K562 (cell line): ENCODE results near the gene KLHL24. TPM values are rescaled to one million over a fixed set of nuclear protein-coding genes. Genes with fewer than 3 reads are reported as not detected.

Experiments used
- ATAC-seq: fragments of 200-7000 bp; cut with Tn5 transposase; 3 replicates; pipeline ENCODE4 v1.9.1; 2020; ENCODE audit warnings: moderate library complexity
- BruUV-seq: library from RNA; stranded (reverse); fragments of 400-500 nt; replicated peaks from 2 replicates; lab custom pipeline; 2021; lab: Mats Ljungman, UMichigan
- CTCF ChIA-PET: fragments of 300-600 bp; formaldehyde crosslinking; extraction: SDS; loops from one replicate; lab custom pipeline; 2021; ENCODE audit warnings: low intra/inter-chr PET ratio; lab: Yijun Ruan, JAX
- POLR2A ChIA-PET: fragments of 300-600, 350-650 bp; sonication (Branson Sonifier 250); formaldehyde crosslinking; extraction: SDS; loops from one replicate; lab custom pipeline; 2021; ENCODE audit warnings: antibody characterized with exemption, inconsistent platforms; lab: Yijun Ruan, JAX
- DNase-seq, 4 experiments: peaks; one replicate each; pipeline versions ENCODE4 v3.0.0 to v3.0.0-alpha.2; 2011 to 2018; ENCODE audit warnings: low spot score in 3 of 4, mixed read lengths in 3 of 4; ENCODE audit errors: extremely low read depth in 1 of 4
- FAIRE-seq: peaks from 2 replicates; lab custom pipeline; 2011; peaks lifted over from hg19 to GRCh38; lab: Jason Lieb, UNC
- H2AFZ ChIP-seq: 2 replicates; pipeline ENCODE4 v1.6.0; 2011; ENCODE audit warnings: low read depth, low read length, control low read depth, inconsistent platforms
- H3K27ac ChIP-seq: fragments of 200-600 bp; 3 replicates; pipeline ENCODE4 v1.8.0; 2011; ENCODE audit warnings: low read depth, mild to moderate bottlenecking, control low read depth, inconsistent platforms, low read length, moderate library complexity, mixed read lengths; ENCODE audit errors: extremely low read depth
- H3K27me3 ChIP-seq, 2 experiments: fragments of 300-600 bp in 1 of 2; 2 replicates in 1 of 2; 3 replicates in 1 of 2; pipeline versions ENCODE4 v1.6.0 to v1.8.0; 2011; ENCODE audit warnings: inconsistent platforms in 2 of 2, low read length in 2 of 2, mild to moderate bottlenecking in 1 of 2, mixed read lengths in 1 of 2, moderate library complexity in 1 of 2; ENCODE audit not compliant: control insufficient read depth in 2 of 2, insufficient read depth in 2 of 2
- H3K36me3 ChIP-seq: fragments of 300-600 bp; 3 replicates; pipeline ENCODE4 v1.8.0; 2011; ENCODE audit warnings: mild to moderate bottlenecking, low read length, inconsistent platforms; ENCODE audit not compliant: control insufficient read depth, insufficient read depth
- H3K4me1 ChIP-seq, 2 experiments: fragments of 200-600 bp in 1 of 2; replicated peaks in 1 of 2; 2 replicates in 1 of 2; 3 replicates in 1 of 2; pipeline versions ENCODE4 v1.5.1 to v1.8.0; 2011; ENCODE audit warnings: inconsistent platforms in 2 of 2, low read length in 2 of 2, mild to moderate bottlenecking in 1 of 2, mixed read lengths in 1 of 2, moderate library complexity in 1 of 2; ENCODE audit not compliant: control insufficient read depth in 2 of 2, insufficient read depth in 2 of 2
- H3K4me2 ChIP-seq: 2 replicates; pipeline ENCODE4 v1.6.1; 2011; ENCODE audit warnings: low read length, control low read depth, inconsistent platforms, mixed read lengths; ENCODE audit not compliant: insufficient read depth
- H3K4me3 ChIP-seq: fragments of 200-600 bp; sonication (generic), shearing (Covaris generic); 2 replicates; pipeline ENCODE4 v1.5.1; 2016; ENCODE audit warnings: control low read depth, inconsistent platforms
- H3K79me2 ChIP-seq: fragments of 200-600 bp; 3 replicates; pipeline ENCODE4 v1.8.0; 2011; ENCODE audit warnings: low read length, inconsistent platforms; ENCODE audit not compliant: control insufficient read depth, insufficient read depth
- H3K9ac ChIP-seq, 2 experiments: 2 replicates each; pipeline versions ENCODE4 v1.6.0 to v1.6.1; 2011; ENCODE audit warnings: low read depth in 2 of 2, low read length in 2 of 2, control low read depth in 1 of 2, inconsistent platforms in 1 of 2, mild to moderate bottlenecking in 1 of 2, mixed read lengths in 1 of 2; ENCODE audit not compliant: insufficient read depth in 1 of 2
- H3K9me1 ChIP-seq: one replicate; pipeline ENCODE4 v1.6.0; 2011; ENCODE audit warnings: inconsistent platforms, mild to moderate bottlenecking, low read length, moderate library complexity; ENCODE audit not compliant: control insufficient read depth, insufficient read depth
- H3K9me3 ChIP-seq: replicated peaks from 2 replicates; pipeline ENCODE4 v1.5.1; 2011; ENCODE audit warnings: low read depth, low read length, inconsistent platforms; ENCODE audit not compliant: control insufficient read depth, insufficient read depth
- H4K20me1 ChIP-seq: replicated peaks from 2 replicates; pipeline ENCODE4 v1.6.1; 2011; ENCODE audit warnings: low read length, inconsistent platforms, mixed read lengths; ENCODE audit not compliant: control insufficient read depth, insufficient read depth
- EHMT2 ChIP-seq: fragments of 450-650 bp; IDR thresholded peaks from 2 replicates; pipeline ENCODE4 v1.6.1; 2018; ENCODE audit warnings: antibody characterized with exemption
- HEY1 ChIP-seq: fragments of 250-450 bp; sonication (Bioruptor Pico); IDR thresholded peaks from 2 replicates; pipeline ENCODE4 v1.5.0; 2020; ENCODE audit warnings: mild to moderate bottlenecking, moderate library complexity, borderline replicate concordance
- ILK ChIP-seq: fragments of 450-650 bp; IDR thresholded peaks from 2 replicates; pipeline ENCODE4 v1.6.1; 2016; ENCODE audit warnings: missing genetic modification characterization, low read depth, mild to moderate bottlenecking, missing compliant biosample characterization, moderate library complexity, borderline replicate concordance
- MECOM ChIP-seq: fragments of 250-450 bp; sonication (Bioruptor Pico); IDR thresholded peaks from 2 replicates; pipeline ENCODE4 v1.8.0; 2022; ENCODE audit warnings: inconsistent platforms
- MTA1 ChIP-seq: fragments of 450-650 bp; IDR thresholded peaks from 2 replicates; pipeline ENCODE4 v1.6.1; 2017; ENCODE audit warnings: borderline replicate concordance
- NFRKB ChIP-seq: fragments of 450-650 bp; IDR thresholded peaks from 2 replicates; pipeline ENCODE4 v1.6.1; 2016; ENCODE audit warnings: low read depth
- SMARCA5 ChIP-seq: fragments of 450-650 bp; IDR thresholded peaks from 2 replicates; pipeline ENCODE4 v1.6.1; 2016
- SUPT5H ChIP-seq: fragments of 450-650 bp; IDR thresholded peaks from 2 replicates; pipeline ENCODE4 v1.6.1; 2016
- ZFX ChIP-seq: sonication (generic); formaldehyde crosslinking; IDR thresholded peaks from 2 replicates; pipeline ENCODE4 v1.8.0; 2022; ENCODE audit warnings: mild to moderate bottlenecking, missing genetic modification reagents, moderate library complexity
- ZNF253 ChIP-seq: fragments of 250-450 bp; sonication (Bioruptor Pico); conservative IDR thresholded peaks from 2 replicates; pipeline ENCODE4 v1.6.1; 2021; ENCODE audit warnings: mild to moderate bottlenecking
- ZNF3 ChIP-seq: fragments of 250-450 bp; sonication (Bioruptor Pico); IDR thresholded peaks from 2 replicates; pipeline ENCODE4 v1.5.0; 2021; ENCODE audit warnings: mild to moderate bottlenecking, moderate library complexity
- ZNF347 ChIP-seq: fragments of 450-650 bp; formaldehyde crosslinking; IDR thresholded peaks from 2 replicates; pipeline ENCODE4 v1.4.0; 2020; ENCODE audit warnings: low read depth, mild to moderate bottlenecking, moderate library complexity
- ZNF780A ChIP-seq: fragments of 250-450 bp; sonication (Bioruptor Pico); IDR thresholded peaks from 2 replicates; pipeline ENCODE4 v1.5.0; 2021; ENCODE audit warnings: mild to moderate bottlenecking
- WGBS: fragments of 100-300 bp; shearing (Covaris generic); methylation state at CpG from one replicate; pipeline ENCODE4 v1.1.6; 2016; ENCODE audit warnings: low coverage, mixed read lengths; ENCODE audit not compliant: insufficient coverage; ENCODE audit errors: missing lambda C conversion rate; 5-methylcytosine and 5-hydroxymethylcytosine counted together
- in situ Hi-C: fragments of 300-500 bp; cut with MboI; formaldehyde crosslinking; loops from 4 replicates; pipeline ENCODE4 v1.15.0; 2018; ENCODE audit warnings: inconsistent platforms, mixed read lengths
- intact Hi-C: fragments of 100-400 bp; cut with micrococcal nuclease; formaldehyde crosslinking; loops from 2 replicates; pipeline ENCODE4 v1.14.2; 2022
- polyA plus RNA-seq, 8 experiments: library from polyadenylated mRNA; depleted of rRNA in 4 of 8; stranded (reverse) in 5 of 8; unstranded in 3 of 8; fragments of >200 nt; fragmentation: Nextera tagmentation in 2 of 8; fragmentation: Illumina TruSeq in 1 of 8; extraction: Ambion mirVana in 2 of 8; extraction: Trizol in 1 of 8; gene quantifications; 2 replicates each; pipeline versions ENCODE4 v1.2.1 to v1.2.3, GENCODE V29; 2011 to 2014; ENCODE audit warnings: inconsistent platforms in 1 of 8, missing spikeins in 1 of 8
- total RNA-seq, 7 experiments: library from RNA; depleted of rRNA in 6 of 7; stranded (reverse); fragments of >200 nt in 6 of 7; fragmentation: Illumina TruSeq in 2 of 7; extraction: Trizol in 2 of 7; gene quantifications; 2 replicates each; pipeline versions ENCODE4 v1.2.1 to v1.2.3, GENCODE V29; 2011 to 2021; ENCODE audit warnings: low replicate concordance in 1 of 7
- TF ChIP-seq, protein P1 (sequence below): fragments of 450-650 bp; IDR thresholded peaks from 2 replicates; pipeline ENCODE4 v1.6.1; 2017; ENCODE audit warnings: antibody characterized with exemption, mild to moderate bottlenecking
- TF ChIP-seq, protein P2 (sequence below): fragments of 250-450 bp; sonication (Bioruptor Pico); IDR thresholded peaks from 2 replicates; pipeline ENCODE4 v1.8.0; 2022; ENCODE audit warnings: moderate library complexity, mild to moderate bottlenecking, inconsistent platforms
- TF ChIP-seq, protein P3 (sequence below): fragments of 150-350 bp; IDR thresholded peaks from 2 replicates; pipeline ENCODE4 v1.6.1; 2014; ENCODE audit warnings: low read depth, mild to moderate bottlenecking, low read length, borderline replicate concordance

KLHL24 gene
- total and polyA plus RNA-seq, 9 of the 15 experiments (the other 6 are each of a cell fraction or from before 2014, with no cell fraction given) = 3.3 to 21.2 (median 14.2) TPM

DNA sequence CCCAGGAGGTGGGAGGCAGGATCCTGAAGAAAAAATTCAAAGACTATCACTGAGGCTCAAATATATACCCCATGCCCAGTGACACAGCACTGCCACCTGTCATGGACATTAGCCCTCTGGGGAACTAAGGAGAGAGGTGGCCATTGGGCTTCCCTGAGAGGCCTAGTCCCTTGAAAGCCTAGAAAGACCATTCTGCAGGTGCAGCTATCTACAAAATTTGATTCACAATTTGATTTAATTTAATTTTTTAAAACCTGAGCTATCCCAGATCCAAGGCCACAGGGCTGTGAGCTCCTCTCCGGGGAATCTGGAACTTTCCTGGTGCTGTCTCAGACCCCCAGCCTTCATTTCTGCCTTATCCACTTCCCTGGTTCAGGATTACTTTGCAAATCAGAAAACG is 16.9 kb upstream of the KLHL24 start:
- BruUV-seq = no TSS peak
- Histone ChIP-seq H3K4me2 (no peak overlapping the region), H3K27ac (no peak overlapping the region), H3K36me3 (no peaks in the 10 kb centered on the region), H3K9me1 (no peaks in the 10 kb centered on the region), H3K4me3 (no peak overlapping the region), H3K79me2 (no peaks in the 10 kb centered on the region), H3K4me1 (peaks cover 4 to 6% of the 10 kb centered on the region in 2 experiments; a peak in 3 of 5 replicates), H2AFZ (no peak overlapping the region), H3K9me3 (no peaks in the 10 kb centered on the region), H3K27me3 (peaks cover 0 to 2% of the 10 kb centered on the region in 2 experiments; a peak in 1 of 5 replicates), H4K20me1 (no peaks in the 10 kb centered on the region), H3K9ac (no peak overlapping the region)
- intact Hi-C loops = no loop called here
- CTCF ChIA-PET = no interaction called here
- POLR2A ChIA-PET = no interaction called here
- DNase-seq (no peak), FAIRE-seq (no peak), ATAC-seq (no peak)
- WGBS = 25% methylated on average over 2 of the region's 2 CpGs
- in situ Hi-C loops = no loop called here
- TF ChIP-seq SMARCA5 (no peak), MTA1 (no peak), EHMT2 (no peak), ZNF253 (CRISPR knock-in tag) (no peak), SUPT5H (no peak), ILK (tag) (no peak), HEY1 (CRISPR knock-in tag) (no peak), ZFX (CRISPR knock-in tag) (no peak), ZNF347 (no peak), NFRKB (no peak), MECOM (CRISPR knock-in tag) (no peak), ZNF3 (CRISPR knock-in tag) (no peak), ZNF780A (CRISPR knock-in tag) (no peak)
- TF ChIP-seq, protein P1, sequence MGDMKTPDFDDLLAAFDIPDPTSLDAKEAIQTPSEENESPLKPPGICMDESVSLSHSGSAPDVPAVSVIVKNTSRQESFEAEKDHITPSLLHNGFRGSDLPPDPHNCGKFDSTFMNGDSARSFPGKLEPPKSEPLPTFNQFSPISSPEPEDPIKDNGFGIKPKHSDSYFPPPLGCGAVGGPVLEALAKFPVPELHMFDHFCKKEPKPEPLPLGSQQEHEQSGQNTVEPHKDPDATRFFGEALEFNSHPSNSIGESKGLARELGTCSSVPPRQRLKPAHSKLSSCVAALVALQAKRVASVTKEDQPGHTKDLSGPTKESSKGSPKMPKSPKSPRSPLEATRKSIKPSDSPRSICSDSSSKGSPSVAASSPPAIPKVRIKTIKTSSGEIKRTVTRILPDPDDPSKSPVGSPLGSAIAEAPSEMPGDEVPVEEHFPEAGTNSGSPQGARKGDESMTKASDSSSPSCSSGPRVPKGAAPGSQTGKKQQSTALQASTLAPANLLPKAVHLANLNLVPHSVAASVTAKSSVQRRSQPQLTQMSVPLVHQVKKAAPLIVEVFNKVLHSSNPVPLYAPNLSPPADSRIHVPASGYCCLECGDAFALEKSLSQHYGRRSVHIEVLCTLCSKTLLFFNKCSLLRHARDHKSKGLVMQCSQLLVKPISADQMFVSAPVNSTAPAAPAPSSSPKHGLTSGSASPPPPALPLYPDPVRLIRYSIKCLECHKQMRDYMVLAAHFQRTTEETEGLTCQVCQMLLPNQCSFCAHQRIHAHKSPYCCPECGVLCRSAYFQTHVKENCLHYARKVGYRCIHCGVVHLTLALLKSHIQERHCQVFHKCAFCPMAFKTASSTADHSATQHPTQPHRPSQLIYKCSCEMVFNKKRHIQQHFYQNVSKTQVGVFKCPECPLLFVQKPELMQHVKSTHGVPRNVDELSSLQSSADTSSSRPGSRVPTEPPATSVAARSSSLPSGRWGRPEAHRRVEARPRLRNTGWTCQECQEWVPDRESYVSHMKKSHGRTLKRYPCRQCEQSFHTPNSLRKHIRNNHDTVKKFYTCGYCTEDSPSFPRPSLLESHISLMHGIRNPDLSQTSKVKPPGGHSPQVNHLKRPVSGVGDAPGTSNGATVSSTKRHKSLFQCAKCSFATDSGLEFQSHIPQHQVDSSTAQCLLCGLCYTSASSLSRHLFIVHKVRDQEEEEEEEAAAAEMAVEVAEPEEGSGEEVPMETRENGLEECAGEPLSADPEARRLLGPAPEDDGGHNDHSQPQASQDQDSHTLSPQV = no peak
- TF ChIP-seq, protein P2, sequence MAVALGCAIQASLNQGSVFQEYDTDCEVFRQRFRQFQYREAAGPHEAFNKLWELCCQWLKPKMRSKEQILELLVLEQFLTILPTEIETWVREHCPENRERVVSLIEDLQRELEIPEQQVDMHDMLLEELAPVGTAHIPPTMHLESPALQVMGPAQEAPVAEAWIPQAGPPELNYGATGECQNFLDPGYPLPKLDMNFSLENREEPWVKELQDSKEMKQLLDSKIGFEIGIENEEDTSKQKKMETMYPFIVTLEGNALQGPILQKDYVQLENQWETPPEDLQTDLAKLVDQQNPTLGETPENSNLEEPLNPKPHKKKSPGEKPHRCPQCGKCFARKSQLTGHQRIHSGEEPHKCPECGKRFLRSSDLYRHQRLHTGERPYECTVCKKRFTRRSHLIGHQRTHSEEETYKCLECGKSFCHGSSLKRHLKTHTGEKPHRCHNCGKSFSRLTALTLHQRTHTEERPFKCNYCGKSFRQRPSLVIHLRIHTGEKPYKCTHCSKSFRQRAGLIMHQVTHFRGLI (CRISPR knock-in tag) = no peak
- TF ChIP-seq, protein P3, sequence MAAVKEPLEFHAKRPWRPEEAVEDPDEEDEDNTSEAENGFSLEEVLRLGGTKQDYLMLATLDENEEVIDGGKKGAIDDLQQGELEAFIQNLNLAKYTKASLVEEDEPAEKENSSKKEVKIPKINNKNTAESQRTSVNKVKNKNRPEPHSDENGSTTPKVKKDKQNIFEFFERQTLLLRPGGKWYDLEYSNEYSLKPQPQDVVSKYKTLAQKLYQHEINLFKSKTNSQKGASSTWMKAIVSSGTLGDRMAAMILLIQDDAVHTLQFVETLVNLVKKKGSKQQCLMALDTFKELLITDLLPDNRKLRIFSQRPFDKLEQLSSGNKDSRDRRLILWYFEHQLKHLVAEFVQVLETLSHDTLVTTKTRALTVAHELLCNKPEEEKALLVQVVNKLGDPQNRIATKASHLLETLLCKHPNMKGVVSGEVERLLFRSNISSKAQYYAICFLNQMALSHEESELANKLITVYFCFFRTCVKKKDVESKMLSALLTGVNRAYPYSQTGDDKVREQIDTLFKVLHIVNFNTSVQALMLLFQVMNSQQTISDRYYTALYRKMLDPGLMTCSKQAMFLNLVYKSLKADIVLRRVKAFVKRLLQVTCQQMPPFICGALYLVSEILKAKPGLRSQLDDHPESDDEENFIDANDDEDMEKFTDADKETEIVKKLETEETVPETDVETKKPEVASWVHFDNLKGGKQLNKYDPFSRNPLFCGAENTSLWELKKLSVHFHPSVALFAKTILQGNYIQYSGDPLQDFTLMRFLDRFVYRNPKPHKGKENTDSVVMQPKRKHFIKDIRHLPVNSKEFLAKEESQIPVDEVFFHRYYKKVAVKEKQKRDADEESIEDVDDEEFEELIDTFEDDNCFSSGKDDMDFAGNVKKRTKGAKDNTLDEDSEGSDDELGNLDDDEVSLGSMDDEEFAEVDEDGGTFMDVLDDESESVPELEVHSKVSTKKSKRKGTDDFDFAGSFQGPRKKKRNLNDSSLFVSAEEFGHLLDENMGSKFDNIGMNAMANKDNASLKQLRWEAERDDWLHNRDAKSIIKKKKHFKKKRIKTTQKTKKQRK = no peak
